A549 (cell line): ENCODE results near the gene CHID1. TPM values are rescaled to one million over a fixed set of nuclear protein-coding genes. Genes with fewer than 3 reads are reported as not detected.
A peak's percentile ranks its signal among the peaks of the same experiment; 100 is the strongest.

Source experiments
- ATAC-seq, 2 experiments: fragments of 200-7000 bp in 1 of 2; fragments of >200 bp in 1 of 2; cut with Nextera tagmentation in 1 of 2; cut with Tn5 transposase in 1 of 2; 3 replicates each; pipeline versions ENCODE4 v1.8.0 to v1.9.1; 2018 to 2020; ENCODE audit warnings: mild to moderate bottlenecking in 1 of 2, moderate library complexity in 1 of 2
- CTCF ChIA-PET: fragments of 300-600 bp; sonication (Branson Sonifier 250); formaldehyde crosslinking; extraction: SDS; loops from one replicate; lab custom pipeline; 2021; ENCODE audit warnings: antibody characterized with exemption, inconsistent platforms; lab: Yijun Ruan, JAX
- POLR2A ChIA-PET: fragments of 350-600 bp; formaldehyde crosslinking; extraction: SDS; loops from one replicate; lab custom pipeline; 2021; ENCODE audit warnings: antibody characterized with exemption, inconsistent platforms; lab: Yijun Ruan, JAX
- DNase-seq, 2 experiments: peaks; one replicate each; pipeline versions ENCODE4 v3.0.0 to v3.0.0-alpha.2; 2011 to 2016; ENCODE audit warnings: low read depth in 1 of 2, low spot score in 1 of 2
- FAIRE-seq: peaks from 2 replicates; lab custom pipeline; 2011; peaks lifted over from hg19 to GRCh38; lab: Jason Lieb, UNC
- H3K27ac ChIP-seq, 2 experiments: fragments of >200 bp; sonication (Bioruptor Twin); formaldehyde crosslinking; 3 replicates each; pipeline ENCODE4 v1.5.1; 2016 to 2017
- H3K4me1 ChIP-seq: fragments of >200 bp; sonication (Bioruptor Twin); formaldehyde crosslinking; 3 replicates; pipeline ENCODE4 v1.6.1; 2016
- H3K4me2 ChIP-seq: fragments of >200 bp; sonication (Bioruptor Twin); formaldehyde crosslinking; 3 replicates; pipeline ENCODE4 v1.6.1; 2016
- H3K4me3 ChIP-seq: fragments of >200 bp; sonication (Bioruptor Twin); formaldehyde crosslinking; 3 replicates; pipeline ENCODE4 v1.5.1; 2016
- H3K9me3 ChIP-seq: fragments of >200 bp; sonication (Bioruptor Twin); formaldehyde crosslinking; 3 replicates; pipeline ENCODE4 v1.6.1; 2016
- CBX8 ChIP-seq: fragments of 200-600 bp; sonication (generic); IDR thresholded peaks from 2 replicates; pipeline ENCODE4 v1.6.1; 2016
- CHD4 ChIP-seq: fragments of 200-600 bp; sonication (generic); IDR thresholded peaks from 2 replicates; pipeline ENCODE4 v1.6.1; 2016; ENCODE audit warnings: antibody characterized with exemption, mild to moderate bottlenecking, borderline replicate concordance
- HOXB13 ChIP-seq: fragments of 250-450 bp; sonication (Bioruptor Pico); IDR thresholded peaks from 2 replicates; pipeline ENCODE4 v1.5.0; 2020; ENCODE audit warnings: low read depth, mild to moderate bottlenecking, moderate library complexity
- HOXB5 ChIP-seq: fragments of 250-450 bp; sonication (Bioruptor Pico); IDR thresholded peaks from 2 replicates; pipeline ENCODE4 v1.5.0; 2020; ENCODE audit warnings: mild to moderate bottlenecking, moderate library complexity
- NFE2L2 ChIP-seq: fragments of 150-350 bp; conservative IDR thresholded peaks from 2 replicates; pipeline ENCODE4 v1.6.1; 2014; ENCODE audit warnings: low read length
- RCOR1 ChIP-seq: fragments of 150-350 bp; IDR thresholded peaks from 2 replicates; pipeline ENCODE4 v1.6.1; 2014; ENCODE audit warnings: antibody characterized with exemption, low read length, low read depth
- WGBS: methylation state at CpG from one replicate; pipeline ENCODE4 v1.1.6; 2017; ENCODE audit errors: missing lambda C conversion rate; 5-methylcytosine and 5-hydroxymethylcytosine counted together
- polyA plus RNA-seq, 4 experiments: library from polyadenylated mRNA; depleted of rRNA in 3 of 4; stranded (reverse); fragments of >200 nt; fragmentation: RNase III in 1 of 4; extraction: RNeasy Plus Mini Kit Qiagen cat#74134 plus additional on column Dnase treatment in 1 of 4; gene quantifications; 2 replicates in 3 of 4; 3 replicates in 1 of 4; pipeline ENCODE4 v1.2.3, GENCODE V29; 2011 to 2017
- TF ChIP-seq, protein P1 (sequence below): IDR thresholded peaks from 2 replicates; pipeline ENCODE4 v1.6.1; 2012
- TF ChIP-seq, protein P2 (sequence below): IDR thresholded peaks from 2 replicates; pipeline ENCODE4 v1.6.1; 2012
- TF ChIP-seq, protein P3 (sequence below): fragments of 150-350 bp; IDR thresholded peaks from 2 replicates; pipeline ENCODE4 v1.6.1; 2014; ENCODE audit warnings: low read depth, mild to moderate bottlenecking, low read length
- TF ChIP-seq, protein P4 (sequence below): fragments of 250-450 bp; sonication (Bioruptor Pico); IDR thresholded peaks from 2 replicates; pipeline ENCODE4 v1.5.0; 2020; ENCODE audit warnings: low read depth, mild to moderate bottlenecking, moderate library complexity
- TF ChIP-seq, protein P5 (sequence below): fragments of >200 bp; sonication (Bioruptor Twin); formaldehyde crosslinking; IDR thresholded peaks from 3 replicates; pipeline ENCODE4 v1.5.1; 2016

CHID1 gene
- polyA plus RNA-seq, 2 of the 4 experiments (the other 2 are of a cell fraction) = 53.8 to 70.6 TPM

DNA sequence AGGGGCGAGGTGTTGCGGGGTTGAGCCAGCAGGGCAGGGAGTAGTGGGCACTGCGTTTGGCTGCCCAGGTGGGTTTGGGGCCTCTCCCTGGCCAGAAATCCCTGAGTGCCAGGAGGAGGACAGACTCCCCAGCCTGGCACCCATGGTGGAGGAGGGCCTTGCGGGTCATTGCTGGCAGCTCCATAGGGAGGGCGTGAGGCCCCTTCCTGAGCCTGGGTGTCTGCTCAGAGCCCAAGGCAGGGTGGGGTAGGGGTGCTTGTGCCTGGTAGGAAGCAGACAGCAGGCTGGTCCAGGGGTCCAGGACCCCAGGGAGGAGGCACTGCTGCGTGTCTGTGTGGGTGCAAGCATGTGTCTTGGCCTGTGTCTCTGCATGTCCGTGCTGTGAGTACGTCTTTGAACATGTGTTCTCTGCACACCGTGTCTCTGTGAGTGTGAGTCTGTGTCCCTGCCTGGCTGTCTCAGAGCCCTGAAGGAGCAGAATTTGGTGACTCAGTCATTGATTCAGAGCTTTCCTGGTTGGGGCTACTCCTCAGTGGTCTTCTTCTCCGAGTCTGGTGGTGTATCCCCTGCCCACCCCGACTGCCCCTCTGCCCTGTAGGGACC, 64.0 kb downstream of the CHID1 start:
- no peak for ATAC-seq
- DNase-seq = no peak
- Histone ChIP-seq H3K4me1 (peaks cover 59% of the 10 kb centered on the region), H3K4me3 (no peak overlapping the region), H3K4me2 (peak overlapping the region; percentile 92), H3K9me3 (no peaks in the 10 kb centered on the region), H3K27ac (peak overlapping the region; percentile 99)
- TF ChIP-seq, protein P1, sequence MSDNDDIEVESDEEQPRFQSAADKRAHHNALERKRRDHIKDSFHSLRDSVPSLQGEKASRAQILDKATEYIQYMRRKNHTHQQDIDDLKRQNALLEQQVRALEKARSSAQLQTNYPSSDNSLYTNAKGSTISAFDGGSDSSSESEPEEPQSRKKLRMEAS = peak; percentile 25; the same call in 1 of the 2 replicates
- TF ChIP-seq CHD4 = no peak
- TF ChIP-seq, protein P2, sequence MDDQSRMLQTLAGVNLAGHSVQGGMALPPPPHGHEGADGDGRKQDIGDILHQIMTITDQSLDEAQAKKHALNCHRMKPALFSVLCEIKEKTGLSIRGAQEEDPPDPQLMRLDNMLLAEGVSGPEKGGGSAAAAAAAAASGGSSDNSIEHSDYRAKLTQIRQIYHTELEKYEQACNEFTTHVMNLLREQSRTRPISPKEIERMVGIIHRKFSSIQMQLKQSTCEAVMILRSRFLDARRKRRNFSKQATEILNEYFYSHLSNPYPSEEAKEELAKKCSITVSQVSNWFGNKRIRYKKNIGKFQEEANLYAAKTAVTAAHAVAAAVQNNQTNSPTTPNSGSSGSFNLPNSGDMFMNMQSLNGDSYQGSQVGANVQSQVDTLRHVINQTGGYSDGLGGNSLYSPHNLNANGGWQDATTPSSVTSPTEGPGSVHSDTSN = 0 out of 2 replicates have a peak, but pooled peaks have one; percentile 30
- ChIA-PET CTCF (interaction anchor here (0.6 to 5.4 kb wide), 10 partner anchors 10 to 204 kb away, joined by 3 to 40 read pairs (median 6); no protein-coding TSS in a partner anchor), POLR2A (interaction anchor here (1.0 to 1.7 kb wide), 2 partner anchors 14 to 27 kb away, joined by 3 read pairs; partner anchors contain the start of genes CD151 and PNPLA2)
- no peak for FAIRE-seq
- 54% methylated on average over 8 of the region's 11 CpGs for WGBS

DNA sequence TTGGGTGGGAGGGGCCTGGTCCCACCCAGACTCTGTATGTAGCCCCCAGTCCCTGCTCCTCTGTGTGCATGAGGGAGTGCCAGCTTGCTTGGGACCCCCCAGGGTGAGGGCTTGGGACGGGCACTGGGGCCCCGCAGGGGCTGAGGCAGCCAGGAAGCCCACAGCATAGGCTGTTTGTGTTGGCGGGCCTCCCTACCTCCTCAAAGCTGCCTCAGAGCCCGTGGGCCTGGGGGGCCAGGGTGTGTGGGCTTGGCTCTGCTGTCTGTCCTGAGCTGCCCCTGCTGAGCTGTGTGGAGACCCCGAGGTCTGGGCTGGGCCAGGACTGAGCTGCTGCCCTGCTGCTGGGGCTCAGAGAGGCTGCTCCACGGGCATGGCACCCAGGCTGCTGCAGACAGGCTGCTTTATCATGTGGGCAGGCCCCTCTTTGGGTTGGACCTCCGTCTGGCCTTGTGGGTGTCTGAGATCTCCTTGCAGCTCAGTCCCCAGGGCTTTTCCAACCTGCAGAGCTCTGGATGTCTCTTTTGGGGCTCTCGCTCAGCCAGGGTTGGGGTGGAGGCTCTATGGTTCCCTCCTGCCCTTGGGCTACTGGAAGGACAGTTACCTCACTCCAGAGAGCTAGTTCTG, 64.6 kb downstream of the CHID1 start:
- Histone ChIP-seq H3K4me1 (peaks cover 54% of the 10 kb centered on the region), H3K4me3 (peak overlapping the region; percentile 100), H3K9me3 (no peaks in the 10 kb centered on the region), H3K4me2 (peak overlapping the region; percentile 92), H3K27ac (peak overlapping the region; percentile 99)
- ATAC-seq = no peak
- 22% methylated on average over 7 of the region's 8 CpGs for WGBS
- no peak for TF ChIP-seq HOXB5 (CRISPR knock-in tag)
- TF ChIP-seq, protein P3, sequence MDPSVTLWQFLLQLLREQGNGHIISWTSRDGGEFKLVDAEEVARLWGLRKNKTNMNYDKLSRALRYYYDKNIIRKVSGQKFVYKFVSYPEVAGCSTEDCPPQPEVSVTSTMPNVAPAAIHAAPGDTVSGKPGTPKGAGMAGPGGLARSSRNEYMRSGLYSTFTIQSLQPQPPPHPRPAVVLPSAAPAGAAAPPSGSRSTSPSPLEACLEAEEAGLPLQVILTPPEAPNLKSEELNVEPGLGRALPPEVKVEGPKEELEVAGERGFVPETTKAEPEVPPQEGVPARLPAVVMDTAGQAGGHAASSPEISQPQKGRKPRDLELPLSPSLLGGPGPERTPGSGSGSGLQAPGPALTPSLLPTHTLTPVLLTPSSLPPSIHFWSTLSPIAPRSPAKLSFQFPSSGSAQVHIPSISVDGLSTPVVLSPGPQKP = no peak
- TF ChIP-seq, protein P4, sequence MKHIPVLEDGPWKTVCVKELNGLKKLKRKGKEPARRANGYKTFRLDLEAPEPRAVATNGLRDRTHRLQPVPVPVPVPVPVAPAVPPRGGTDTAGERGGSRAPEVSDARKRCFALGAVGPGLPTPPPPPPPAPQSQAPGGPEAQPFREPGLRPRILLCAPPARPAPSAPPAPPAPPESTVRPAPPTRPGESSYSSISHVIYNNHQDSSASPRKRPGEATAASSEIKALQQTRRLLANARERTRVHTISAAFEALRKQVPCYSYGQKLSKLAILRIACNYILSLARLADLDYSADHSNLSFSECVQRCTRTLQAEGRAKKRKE (CRISPR knock-in tag) = no peak
- TF ChIP-seq, protein P5, sequence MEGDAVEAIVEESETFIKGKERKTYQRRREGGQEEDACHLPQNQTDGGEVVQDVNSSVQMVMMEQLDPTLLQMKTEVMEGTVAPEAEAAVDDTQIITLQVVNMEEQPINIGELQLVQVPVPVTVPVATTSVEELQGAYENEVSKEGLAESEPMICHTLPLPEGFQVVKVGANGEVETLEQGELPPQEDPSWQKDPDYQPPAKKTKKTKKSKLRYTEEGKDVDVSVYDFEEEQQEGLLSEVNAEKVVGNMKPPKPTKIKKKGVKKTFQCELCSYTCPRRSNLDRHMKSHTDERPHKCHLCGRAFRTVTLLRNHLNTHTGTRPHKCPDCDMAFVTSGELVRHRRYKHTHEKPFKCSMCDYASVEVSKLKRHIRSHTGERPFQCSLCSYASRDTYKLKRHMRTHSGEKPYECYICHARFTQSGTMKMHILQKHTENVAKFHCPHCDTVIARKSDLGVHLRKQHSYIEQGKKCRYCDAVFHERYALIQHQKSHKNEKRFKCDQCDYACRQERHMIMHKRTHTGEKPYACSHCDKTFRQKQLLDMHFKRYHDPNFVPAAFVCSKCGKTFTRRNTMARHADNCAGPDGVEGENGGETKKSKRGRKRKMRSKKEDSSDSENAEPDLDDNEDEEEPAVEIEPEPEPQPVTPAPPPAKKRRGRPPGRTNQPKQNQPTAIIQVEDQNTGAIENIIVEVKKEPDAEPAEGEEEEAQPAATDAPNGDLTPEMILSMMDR = no peak
- no peak for TF ChIP-seq CBX8
- no peak for TF ChIP-seq RCOR1
- TF ChIP-seq HOXB13 (CRISPR knock-in tag) = no peak
- no peak for TF ChIP-seq NFE2L2
- TF ChIP-seq, protein P1 = no peak; the same call in 1 of the 2 replicates
- POLR2A ChIA-PET = interaction anchor here (1.0 kb wide), 1 partner anchor 27 kb away, joined by 3 read pairs; the partner anchor contains the start of gene PNPLA2
- CTCF ChIA-PET = interaction anchor here (0.6 to 5.4 kb wide), 5 partner anchors 10 to 205 kb away, joined by 3 to 40 read pairs (median 3); no protein-coding TSS in a partner anchor
- no peak for FAIRE-seq
- no peak for DNase-seq
